A172 (cell line): ENCODE data around the gene FBXO8. TPM values are rescaled to one million over a fixed set of nuclear protein-coding genes. Genes with fewer than 3 reads are reported as not detected.

Experiments
- DNase-seq: peaks from one replicate; pipeline ENCODE4 v3.0.0-alpha.2; 2015; ENCODE audit warnings: low spot score
- total RNA-seq: library from RNA; depleted of rRNA; stranded (reverse); fragments of >200 nt; shearing (Covaris generic); gene quantifications from 2 replicates; pipeline ENCODE4 v1.2.3, GENCODE V29; 2014; rRNA removed

Gene FBXO8
- total RNA-seq, 1 experiment from 2014 or later = 13.9 TPM

GRCh38 chr4:174210354-174210753, 73.1 kb downstream of the FBXO8 start:
- DNase-seq = no peak

GRCh38 chr4:174209341-174209740, 74.1 kb downstream of the FBXO8 start:
- no peak for DNase-seq

- no peak for DNase-seq
Measured at GRCh38 chr4:174207367-174207766, 76.1 kb downstream of the FBXO8 start.

- no peak for DNase-seq
Measured at GRCh38 chr4:174204164-174204831, 79.2 kb downstream of the FBXO8 start.

GRCh38 chr4:174201871-174202270, 81.6 kb downstream of the FBXO8 start:
- no peak for DNase-seq

GRCh38 chr4:174199735-174200134, 83.7 kb downstream of the FBXO8 start:
- DNase-seq = no peak

- peak; percentile 84 for DNase-seq
Measured at GRCh38 chr4:174198828-174199227, 84.6 kb downstream of the FBXO8 start.

GRCh38 chr4:174198396-174198795, 85.1 kb downstream of the FBXO8 start:
- no peak for DNase-seq

GRCh38 chr4:174193438-174194374, 89.8 kb downstream of the FBXO8 start:
- no peak for DNase-seq

- DNase-seq = no peak
Measured at GRCh38 chr4:174192943-174193342, 90.5 kb downstream of the FBXO8 start.

GRCh38 chr4:174190832-174191500, 92.5 kb downstream of the FBXO8 start:
- DNase-seq = no peak

GRCh38 chr4:174189392-174190015, 94.0 kb downstream of the FBXO8 start:
- no peak for DNase-seq

Other genes starting within 250 kb of the FBXO8 start
- gene CEP44, start 244 bp upstream of the FBXO8 start, total RNA-seq = 14.1 and 18.2 TPM in 2 replicates
- gene HPGD, start 238.8 kb upstream of the FBXO8 start, total RNA-seq = 1.0 and 1.3 TPM in 2 replicates